Left renal cortex interstitium (tissue), 4 donors: ENCODE measurements around the gene ARHGAP11B. TPM values are rescaled to one million over a fixed set of nuclear protein-coding genes. Genes with fewer than 3 reads are reported as not detected.

ENCODE experiments used
- polyA plus RNA-seq, 4 donors: library from polyadenylated mRNA; unstranded; fragments of 120-200 nt; gene quantifications; one replicate each; pipeline ENCODE4 v1.2.1, GENCODE V29; 2013; ENCODE audit not compliant: insufficient read length in 4 of 4

ARHGAP11B gene

Other genes starting within 250 kb of the ARHGAP11B start
- gene CHRFAM7A, start 232.6 kb upstream of the ARHGAP11B start, polyA plus RNA-seq: 1 to 10 TPM in 3 of 4 donors, under 1 TPM in 1; 0.56 to 6.3 (median 3.4) TPM
- 10 to 100 TPM in 2 of 4 donors, 1 to 10 TPM in 2; 3.6 to 14.4 (median 9.5) TPM for gene GOLGA8R, start 211.9 kb upstream of the ARHGAP11B start, polyA plus RNA-seq
- 1 to 10 TPM in 2 of 4 donors, under 1 TPM in 2; 0.31 to 3.3 (median 1.7) TPM for gene GOLGA8Q, start 74.1 kb upstream of the ARHGAP11B start, polyA plus RNA-seq
- gene GOLGA8H, start 22.1 kb upstream of the ARHGAP11B start, polyA plus RNA-seq: 1 to 10 TPM in 2 of 4 donors, under 1 TPM in 2; 0.62 to 1.9 (median 1.2) TPM